ENCODE data around the gene XPNPEP1.
"Not testable (repeated sequence)": the region's sequence is repeated elsewhere in the genome, so short reads cannot be mapped to it uniquely, and the experiment has no call there.

Gene XPNPEP1

GRCh38 chr10:109922358-109922975 lies 844 bp downstream of the XPNPEP1 start:
- no peak for DNase-seq

GRCh38 chr10:109920016-109920415 lies 3.3 kb downstream of the XPNPEP1 start:
- no peak for DNase-seq

- DNase-seq = no peak
Measured at GRCh38 chr10:109919220-109919619, 4.1 kb downstream of the XPNPEP1 start.

GRCh38 chr10:109918707-109919106 lies 4.6 kb downstream of the XPNPEP1 start:
- DNase-seq = not testable (repeated sequence)

- no peak for DNase-seq
Measured at GRCh38 chr10:109915566-109915965, 7.7 kb downstream of the XPNPEP1 start.

- DNase-seq = peak; percentile 20
Measured at GRCh38 chr10:109914966-109915365, 8.3 kb downstream of the XPNPEP1 start.

GRCh38 chr10:109913306-109913892 lies 9.9 kb downstream of the XPNPEP1 start:
- no peak for DNase-seq

- DNase-seq = no peak
Measured at GRCh38 chr10:109912335-109913281, 10.7 kb downstream of the XPNPEP1 start.

- DNase-seq = no peak
Measured at GRCh38 chr10:109911903-109912302, 11.4 kb downstream of the XPNPEP1 start.

- no peak for DNase-seq
Measured at GRCh38 chr10:109906316-109906715, 17.0 kb downstream of the XPNPEP1 start.

- DNase-seq = no peak
Measured at GRCh38 chr10:109904397-109904796, 18.9 kb downstream of the XPNPEP1 start.

GRCh38 chr10:109902992-109903947 lies 20.0 kb downstream of the XPNPEP1 start:
- DNase-seq = no peak

GRCh38 chr10:109899356-109900331 lies 23.7 kb downstream of the XPNPEP1 start:
- DNase-seq = no peak

GRCh38 chr10:109898666-109899355 lies 24.5 kb downstream of the XPNPEP1 start:
- DNase-seq = no peak

GRCh38 chr10:109898007-109898406 lies 25.3 kb downstream of the XPNPEP1 start:
- no peak for DNase-seq

GRCh38 chr10:109895848-109896247 lies 27.5 kb downstream of the XPNPEP1 start:
- no peak for DNase-seq

- no peak for DNase-seq
Measured at GRCh38 chr10:109895095-109895818, 28.1 kb downstream of the XPNPEP1 start.

- DNase-seq = no peak
Measured at GRCh38 chr10:109894516-109894915, 28.8 kb downstream of the XPNPEP1 start.

- no peak for DNase-seq
Measured at GRCh38 chr10:109893386-109893785, 29.9 kb downstream of the XPNPEP1 start.

GRCh38 chr10:109892931-109893330 lies 30.4 kb downstream of the XPNPEP1 start:
- no peak for DNase-seq

Measured in stimulated activated naive CD4-positive, alpha-beta T cell treated with Interleukin-2 at 50 U/mL for 16 hours (primary cell).